WTC11 (cell line): Measurements from ENCODE around the gene AKR1B15. TPM values are rescaled to one million over a fixed set of nuclear protein-coding genes. Genes with fewer than 3 reads are reported as not detected.

Source experiments
- ATAC-seq: fragments of 200-7000 bp; cut with Tn5 transposase; 2 replicates; pipeline ENCODE4 v1.10.0; 2021; ENCODE audit warnings: mild to moderate bottlenecking, moderate library complexity
- CTCF ChIA-PET: fragments of 300-600 bp; sonication (Branson Sonifier 250); formaldehyde crosslinking; loops from one replicate; lab custom pipeline; 2021; ENCODE audit warnings: antibody characterized with exemption; lab: Charles Lee
- POLR2A ChIA-PET: fragments of 350-600 bp; sonication (Branson Sonifier 250); formaldehyde crosslinking; loops from one replicate; lab custom pipeline; 2021; ENCODE audit warnings: antibody characterized with exemption; lab: Charles Lee
- DNase-seq: peaks from one replicate; pipeline ENCODE4 v3.0.0; 2021; ENCODE audit warnings: low spot score
- H3K27ac Mint-ChIP-seq: 2 replicates; pipeline ENCODE4 v1.8.0; 2021; ENCODE audit warnings: mixed read lengths
- H3K27me3 Mint-ChIP-seq: 2 replicates; pipeline ENCODE4 v1.8.0; 2021; ENCODE audit warnings: low read depth, mild to moderate bottlenecking, moderate library complexity, mixed read lengths
- H3K36me3 Mint-ChIP-seq: 2 replicates; pipeline ENCODE4 v1.8.0; 2021; ENCODE audit warnings: mixed read lengths
- H3K4me1 Mint-ChIP-seq: 2 replicates; pipeline ENCODE4 v1.8.0; 2022; ENCODE audit warnings: mixed read lengths
- H3K4me3 Mint-ChIP-seq: 2 replicates; pipeline ENCODE4 v1.8.0; 2021; ENCODE audit warnings: mild to moderate bottlenecking, moderate library complexity, mixed read lengths
- H3K9me3 Mint-ChIP-seq: 2 replicates; pipeline ENCODE4 v1.8.0; 2021; ENCODE audit warnings: mixed read lengths
- ATF2 ChIP-seq: sonication (generic); formaldehyde crosslinking; IDR thresholded peaks from 2 replicates; pipeline ENCODE4 v1.8.1; 2022; ENCODE audit warnings: low read depth, missing genetic modification reagents, borderline replicate concordance
- FOXP4 ChIP-seq: sonication (generic); formaldehyde crosslinking; IDR thresholded peaks from 2 replicates; pipeline ENCODE4 v1.8.0; 2022; ENCODE audit warnings: mild to moderate bottlenecking, missing genetic modification reagents
- GABPB1 ChIP-seq: sonication (generic); formaldehyde crosslinking; IDR thresholded peaks from 2 replicates; pipeline ENCODE4 v1.8.1; 2023; ENCODE audit warnings: mild to moderate bottlenecking, missing genetic modification reagents
- GTF2I ChIP-seq: fragments of 250-450 bp; sonication (Bioruptor Pico); conservative IDR thresholded peaks from 2 replicates; pipeline ENCODE4 v1.4.0; 2021; ENCODE audit warnings: mild to moderate bottlenecking
- IRF2 ChIP-seq: sonication (generic); formaldehyde crosslinking; IDR thresholded peaks from 2 replicates; pipeline ENCODE4 v1.8.0; 2022; ENCODE audit warnings: low read depth, missing genetic modification reagents, borderline replicate concordance
- JAZF1 ChIP-seq: fragments of 250-450 bp; sonication (Bioruptor Pico); IDR thresholded peaks from 2 replicates; pipeline ENCODE4 v1.9.0; 2021; ENCODE audit warnings: moderate library complexity, mild to moderate bottlenecking, inconsistent platforms
- NFE2L1 ChIP-seq: sonication (generic); formaldehyde crosslinking; IDR thresholded peaks from 2 replicates; pipeline ENCODE4 v1.8.1; 2023; ENCODE audit warnings: missing genetic modification reagents
- NR1H2 ChIP-seq: sonication (generic); formaldehyde crosslinking; IDR thresholded peaks from 2 replicates; pipeline ENCODE4 v1.9.0; 2021; ENCODE audit warnings: mild to moderate bottlenecking, moderate library complexity, missing genetic modification reagents
- PREB ChIP-seq: sonication (generic); formaldehyde crosslinking; IDR thresholded peaks from 2 replicates; pipeline ENCODE4 v1.8.1; 2022; ENCODE audit warnings: mild to moderate bottlenecking, missing genetic modification reagents, moderate library complexity, borderline replicate concordance
- SOX15 ChIP-seq: fragments of 250-450 bp; sonication (Bioruptor Pico); IDR thresholded peaks from 2 replicates; pipeline ENCODE4 v1.9.0; 2021; ENCODE audit warnings: mild to moderate bottlenecking
- TEAD1 ChIP-seq: sonication (generic); formaldehyde crosslinking; IDR thresholded peaks from 2 replicates; pipeline ENCODE4 v1.8.0; 2022; ENCODE audit warnings: mild to moderate bottlenecking, missing genetic modification reagents
- ZNF425 ChIP-seq: fragments of 250-450 bp; sonication (Bioruptor Pico); conservative IDR thresholded peaks from 2 replicates; pipeline ENCODE4 v1.9.0; 2021; ENCODE audit warnings: mild to moderate bottlenecking
- total RNA-seq: library from RNA; stranded (reverse); gene quantifications from 3 replicates; pipeline ENCODE4 v1.2.3, GENCODE V29; 2021
- TF ChIP-seq, protein P1 (sequence below): sonication (generic); formaldehyde crosslinking; IDR thresholded peaks from 2 replicates; pipeline ENCODE4 v1.8.1; 2023; ENCODE audit warnings: mild to moderate bottlenecking, missing genetic modification reagents

AKR1B15 gene
- total RNA-seq, 1 experiment from 2014 or later = not detected

DNA sequence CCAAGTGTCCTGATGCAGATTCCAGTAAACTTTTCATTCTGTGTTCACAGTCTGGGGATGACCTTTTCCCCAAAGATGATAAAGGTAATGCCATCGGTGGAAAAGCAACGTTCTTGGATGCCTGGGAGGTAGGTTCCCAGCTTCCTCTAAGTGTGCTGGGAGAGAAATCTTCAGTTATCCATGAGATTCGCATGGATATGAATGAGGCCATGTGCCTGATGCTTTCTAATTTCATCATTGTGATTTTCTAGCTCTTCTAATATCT, 16.0 kb upstream of the AKR1B15 start (continued):
- TF ChIP-seq ZNF425 (CRISPR knock-in tag) (no peak), ATF2 (CRISPR knock-in tag) (no peak), PREB (CRISPR knock-in tag) (no peak), IRF2 (no peak)

GRCh38 chr7:134533288-134533771, 15.6 kb upstream of the AKR1B15 start:
- ChIA-PET CTCF (interaction anchor here (2.3 kb wide), 1 partner anchor 14 kb away, joined by 6 read pairs; no protein-coding TSS in a partner anchor), POLR2A (no interaction called here)
- H3K4me3 Mint-ChIP-seq = no peak overlapping the region
- H3K27ac Mint-ChIP-seq = no peak overlapping the region
- no peaks in the 10 kb centered on the region for H3K9me3 Mint-ChIP-seq
- H3K36me3 Mint-ChIP-seq = no peaks in the 10 kb centered on the region
- TF ChIP-seq, protein P1, sequence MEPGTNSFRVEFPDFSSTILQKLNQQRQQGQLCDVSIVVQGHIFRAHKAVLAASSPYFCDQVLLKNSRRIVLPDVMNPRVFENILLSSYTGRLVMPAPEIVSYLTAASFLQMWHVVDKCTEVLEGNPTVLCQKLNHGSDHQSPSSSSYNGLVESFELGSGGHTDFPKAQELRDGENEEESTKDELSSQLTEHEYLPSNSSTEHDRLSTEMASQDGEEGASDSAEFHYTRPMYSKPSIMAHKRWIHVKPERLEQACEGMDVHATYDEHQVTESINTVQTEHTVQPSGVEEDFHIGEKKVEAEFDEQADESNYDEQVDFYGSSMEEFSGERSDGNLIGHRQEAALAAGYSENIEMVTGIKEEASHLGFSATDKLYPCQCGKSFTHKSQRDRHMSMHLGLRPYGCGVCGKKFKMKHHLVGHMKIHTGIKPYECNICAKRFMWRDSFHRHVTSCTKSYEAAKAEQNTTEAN = no peak
- TF ChIP-seq GABPB1 (CRISPR knock-in tag) (no peak), NR1H2 (CRISPR knock-in tag) (no peak), TEAD1 (CRISPR knock-in tag) (no peak), JAZF1 (CRISPR knock-in tag) (no peak), SOX15 (CRISPR knock-in tag) (no peak), GTF2I (CRISPR knock-in tag) (no peak)
- no peaks in the 10 kb centered on the region; the same call in 1 of the 2 replicates for H3K27me3 Mint-ChIP-seq
- no peak for DNase-seq
- H3K4me1 Mint-ChIP-seq = peaks cover 2% of the 10 kb centered on the region
- ATAC-seq = no peak

- Mint-ChIP-seq H3K4me3 (no peak overlapping the region), H3K4me1 (no peaks in the 10 kb centered on the region), H3K27me3 (no peaks in the 10 kb centered on the region; the same call in 1 of the 2 replicates), H3K27ac (no peak overlapping the region), H3K36me3 (no peaks in the 10 kb centered on the region), H3K9me3 (no peaks in the 10 kb centered on the region)
- ChIA-PET CTCF (interaction anchor here (0.6 to 1.8 kb wide), 3 partner anchors 13 to 29 kb away, joined by 3 to 12 read pairs (median 5); no protein-coding TSS in a partner anchor), POLR2A (no interaction called here)
- ATAC-seq = no peak
- DNase-seq = no peak
- TF ChIP-seq FOXP4 (CRISPR knock-in tag) = no peak
- TF ChIP-seq NFE2L1 (CRISPR knock-in tag) = no peak
These were observed 14.3 kb upstream of the AKR1B15 start for GRCh38 chr7:134534633-134535032.
